ENCODE measurements around the gene UBE2H.
A peak's percentile ranks its signal among the peaks of the same experiment; 100 is the strongest.
"Not testable (repeated sequence)": the region's sequence is repeated elsewhere in the genome, so short reads cannot be mapped to it uniquely, and the experiment has no call there.

The UBE2H gene

GRCh38 chr7:129830949-129831348, 121.8 kb downstream of the UBE2H start:
- Histone ChIP-seq H3K36me3 (replicated peaks) (no peaks in the 10 kb centered on the region), H3K27me3 (ENCODE audit: low read depth) (no peaks in the 10 kb centered on the region), H3K4me1 (peaks cover 24% of the 10 kb centered on the region), H3K9me3 (no peaks in the 10 kb centered on the region), H3K4me3 (no peak overlapping the region)
- in situ Hi-C loops (cut with MboI; ENCODE audit: low sequenced_read_pairs), result no loop called here
- DNase-seq (ENCODE audit: low spot score in 2 of 2), result no peak

- Histone ChIP-seq H3K4me3 (no peak overlapping the region), H3K27me3 (ENCODE audit: low read depth) (no peaks in the 10 kb centered on the region), H3K36me3 (replicated peaks) (no peaks in the 10 kb centered on the region), H3K9me3 (no peaks in the 10 kb centered on the region), H3K4me1 (peaks cover 18% of the 10 kb centered on the region)
- in situ Hi-C loops (cut with MboI; ENCODE audit: low sequenced_read_pairs), result loop anchor here (5.0 to 10.0 kb wide), 3 partner anchors 163 to 465 kb away; no protein-coding TSS in a partner anchor
- DNase-seq (ENCODE audit: low spot score in 2 of 2), result peak; percentile 83 to 88
Observed at GRCh38 chr7:129829737-129830631, 122.8 kb downstream of the UBE2H start.

DNA sequence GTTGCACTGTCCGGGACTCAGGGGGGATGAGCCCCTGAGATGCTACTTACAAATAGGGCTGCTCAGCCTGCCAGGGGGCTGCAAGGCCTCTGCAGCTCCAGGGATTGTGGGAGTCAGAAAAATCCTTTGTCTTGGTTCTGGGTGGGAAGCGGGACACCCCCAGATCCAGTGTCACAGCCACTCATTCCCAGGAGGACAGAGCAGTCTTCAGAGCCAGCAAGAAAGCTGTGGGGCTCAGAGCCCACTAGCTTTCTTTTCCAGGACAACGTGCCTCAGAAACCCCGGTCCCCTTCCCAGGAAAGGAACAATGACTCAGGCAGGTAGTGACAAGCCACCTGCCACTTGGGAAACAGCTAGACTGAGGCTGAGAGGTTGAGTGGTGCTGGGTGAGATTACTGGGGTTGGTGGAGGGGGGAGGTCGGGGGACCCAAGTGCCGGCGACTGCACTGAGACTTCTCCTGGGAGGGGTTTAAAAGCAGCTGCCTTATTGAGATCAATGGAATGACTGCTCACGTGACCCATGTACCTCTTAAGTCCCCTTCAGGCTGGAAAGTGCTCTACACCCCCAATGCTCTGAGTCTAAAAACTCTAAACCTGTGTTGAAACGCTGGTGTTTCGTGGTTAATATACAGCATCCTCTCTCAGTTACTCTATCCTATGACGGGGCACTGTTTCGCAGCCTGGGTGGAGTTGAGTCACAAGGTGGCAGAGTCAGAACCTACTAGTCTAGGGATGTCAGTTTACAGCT, 123.6 kb downstream of the UBE2H start:
- in situ Hi-C loops (cut with MboI; ENCODE audit: low sequenced_read_pairs), result loop anchor here (5.0 to 10.0 kb wide), 3 partner anchors 162 to 464 kb away; no protein-coding TSS in a partner anchor
- peaks cover 22% of the 10 kb centered on the region for H3K4me1 ChIP-seq
- DNase-seq (ENCODE audit: low spot score in 2 of 2), result no peak
- no peaks in the 10 kb centered on the region for H3K27me3 ChIP-seq (ENCODE audit: low read depth)
- no peaks in the 10 kb centered on the region for H3K36me3 ChIP-seq (replicated peaks)
- no peaks in the 10 kb centered on the region for H3K9me3 ChIP-seq
- no peak overlapping the region for H3K4me3 ChIP-seq

- no peaks in the 10 kb centered on the region for H3K9me3 ChIP-seq
- peaks cover 22% of the 10 kb centered on the region for H3K4me1 ChIP-seq
- H3K4me3 ChIP-seq, result no peak overlapping the region
- H3K27me3 ChIP-seq (ENCODE audit: low read depth), result no peaks in the 10 kb centered on the region
- no peaks in the 10 kb centered on the region for H3K36me3 ChIP-seq (replicated peaks)
- DNase-seq (ENCODE audit: low spot score in 2 of 2), result no peak
- in situ Hi-C loops (cut with MboI; ENCODE audit: low sequenced_read_pairs), result loop anchor here (5.0 to 10.0 kb wide), 3 partner anchors 161 to 463 kb away; no protein-coding TSS in a partner anchor
Observed at GRCh38 chr7:129828078-129828762, 124.5 kb downstream of the UBE2H start.

- no peak for DNase-seq (ENCODE audit: low spot score in 2 of 2)
- H3K4me3 ChIP-seq, result no peak overlapping the region
- H3K36me3 ChIP-seq (replicated peaks), result no peaks in the 10 kb centered on the region
- no peaks in the 10 kb centered on the region for H3K9me3 ChIP-seq
- no peaks in the 10 kb centered on the region for H3K27me3 ChIP-seq (ENCODE audit: low read depth)
- in situ Hi-C loops (cut with MboI; ENCODE audit: low sequenced_read_pairs), result loop anchor here (5.0 to 10.0 kb wide), 3 partner anchors 160 to 463 kb away; no protein-coding TSS in a partner anchor
- H3K4me1 ChIP-seq, result peaks cover 22% of the 10 kb centered on the region
Observed at GRCh38 chr7:129827467-129827990, 125.2 kb downstream of the UBE2H start.

GRCh38 chr7:129826895-129827294, 125.9 kb downstream of the UBE2H start:
- H3K4me1 ChIP-seq, result peaks cover 22% of the 10 kb centered on the region
- not testable (repeated sequence) for H3K4me3 ChIP-seq; H3K27me3 ChIP-seq (ENCODE audit: low read depth); H3K36me3 ChIP-seq (replicated peaks); H3K9me3 ChIP-seq; DNase-seq (ENCODE audit: low spot score in 2 of 2)
- in situ Hi-C loops (cut with MboI; ENCODE audit: low sequenced_read_pairs), result loop anchor here (5.0 to 10.0 kb wide), 3 partner anchors 160 to 462 kb away; no protein-coding TSS in a partner anchor

- H3K9me3 ChIP-seq, result no peaks in the 10 kb centered on the region
- in situ Hi-C loops (cut with MboI; ENCODE audit: low sequenced_read_pairs), result loop anchor here (5.0 to 10.0 kb wide), 3 partner anchors 158 to 461 kb away; no protein-coding TSS in a partner anchor
- peak; percentile 73 to 95 for DNase-seq (ENCODE audit: low spot score in 2 of 2)
- no peaks in the 10 kb centered on the region for H3K36me3 ChIP-seq (replicated peaks)
- peaks cover 19% of the 10 kb centered on the region for H3K4me1 ChIP-seq
- H3K27me3 ChIP-seq (ENCODE audit: low read depth), result no peaks in the 10 kb centered on the region
- H3K4me3 ChIP-seq, result peak overlapping the region; percentile 52
Observed at GRCh38 chr7:129825209-129825970, 127.4 kb downstream of the UBE2H start.

DNA sequence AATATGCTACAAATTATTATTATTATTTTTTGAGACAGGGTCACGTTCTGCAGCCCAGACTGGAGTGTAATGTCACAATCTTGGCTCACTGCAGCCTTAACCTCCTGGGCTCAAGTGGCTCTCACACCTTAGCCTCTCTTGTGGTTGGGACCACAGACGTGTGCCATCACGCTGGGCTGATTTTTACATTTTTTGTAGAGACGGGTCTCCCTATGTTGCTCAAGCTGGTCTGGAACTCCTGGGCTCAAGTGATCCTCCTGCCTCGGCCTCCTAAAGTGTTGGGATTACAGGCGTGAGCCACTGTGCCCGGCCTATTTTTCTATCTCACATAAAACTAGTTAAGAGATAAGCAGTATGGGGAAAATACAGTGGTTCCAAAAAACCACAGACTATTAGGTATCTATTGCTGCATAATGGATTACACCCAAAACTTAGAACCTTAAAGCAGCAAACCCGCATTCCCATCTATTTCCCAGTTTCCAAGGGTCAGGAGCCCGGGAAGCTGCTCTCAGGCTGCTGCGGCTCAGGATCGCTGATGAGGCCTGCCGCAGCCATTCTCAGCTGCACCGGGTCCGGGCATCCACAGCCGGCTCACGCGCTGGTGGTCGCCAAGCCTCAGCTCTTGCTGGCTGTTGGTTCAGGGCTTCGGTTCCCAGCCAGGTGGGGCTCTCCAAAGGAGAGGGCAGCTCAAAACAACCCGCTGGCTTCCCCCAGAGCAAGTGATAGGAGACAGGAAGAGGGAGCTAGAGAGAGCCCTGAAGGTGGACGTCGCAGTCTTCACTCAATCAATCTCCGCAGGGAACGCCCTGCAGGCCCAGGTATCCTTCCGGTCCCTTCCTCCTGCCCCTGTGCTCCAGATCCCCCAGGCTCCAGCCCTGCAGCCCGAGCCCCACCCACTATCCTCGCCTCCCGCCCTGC, 128.2 kb downstream of the UBE2H start:
- Histone ChIP-seq H3K9me3 (no peaks in the 10 kb centered on the region), H3K27me3 (ENCODE audit: low read depth) (no peaks in the 10 kb centered on the region), H3K4me3 (peak overlapping the region; percentile 52), H3K36me3 (replicated peaks) (no peaks in the 10 kb centered on the region), H3K4me1 (peaks cover 11% of the 10 kb centered on the region)
- in situ Hi-C loops (cut with MboI; ENCODE audit: low sequenced_read_pairs), result loop anchor here (5.0 to 10.0 kb wide), 3 partner anchors 157 to 460 kb away; no protein-coding TSS in a partner anchor
- DNase-seq (ENCODE audit: low spot score in 2 of 2), result peak; percentile 90 to 92

DNA sequence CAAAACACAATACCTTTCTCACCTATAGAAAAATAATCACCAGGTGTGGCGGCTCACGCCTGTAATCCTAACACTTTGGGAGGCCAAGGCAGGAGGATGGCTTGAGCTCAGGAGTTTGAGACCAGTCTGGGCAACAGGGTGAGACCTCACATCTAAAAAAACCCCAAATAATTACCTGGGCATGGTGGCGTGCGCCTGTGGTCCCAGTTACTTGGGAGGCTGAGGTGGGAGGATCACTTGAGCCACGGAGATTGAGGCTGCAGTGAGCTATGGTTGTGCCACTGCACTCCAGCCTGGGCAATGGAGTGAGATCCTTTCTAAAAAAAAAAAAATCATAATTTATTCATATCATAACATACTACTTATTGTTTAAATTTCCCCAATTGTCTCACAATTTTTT, 129.6 kb downstream of the UBE2H start:
- in situ Hi-C loops (cut with MboI; ENCODE audit: low sequenced_read_pairs), result loop anchor here (10.0 kb wide), 1 partner anchor 458 kb away; no protein-coding TSS in a partner anchor
- H3K27me3 ChIP-seq (ENCODE audit: low read depth); H3K4me3 ChIP-seq; H3K36me3 ChIP-seq (replicated peaks); DNase-seq (ENCODE audit: low spot score in 2 of 2); H3K9me3 ChIP-seq: not testable (repeated sequence)
- H3K4me1 ChIP-seq, result peaks cover 10% of the 10 kb centered on the region

DNA sequence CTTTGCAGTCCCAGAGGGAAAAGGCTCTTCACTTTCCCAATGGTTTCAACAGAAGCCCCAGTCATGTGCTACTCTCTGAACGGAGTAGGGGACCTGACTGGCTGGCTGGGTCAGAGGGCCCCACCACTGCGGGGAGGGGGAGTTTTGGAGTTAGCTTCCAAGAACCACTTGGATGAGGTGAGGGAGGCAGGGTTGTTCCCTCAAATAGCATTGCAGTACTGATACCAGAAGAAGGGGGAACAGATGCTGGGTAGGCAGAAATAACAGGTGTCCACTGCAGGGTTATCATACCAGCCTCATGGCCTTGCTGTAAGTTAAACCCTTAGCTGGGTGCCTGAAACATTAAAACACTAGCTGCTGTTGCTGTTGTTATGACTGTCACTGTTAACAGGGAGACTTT, 131.3 kb downstream of the UBE2H start:
- Histone ChIP-seq H3K9me3 (no peaks in the 10 kb centered on the region), H3K4me3 (no peak overlapping the region), H3K4me1 (peaks cover 10% of the 10 kb centered on the region), H3K27me3 (ENCODE audit: low read depth) (no peaks in the 10 kb centered on the region), H3K36me3 (replicated peaks) (no peaks in the 10 kb centered on the region)
- DNase-seq (ENCODE audit: low spot score in 2 of 2), result no peak
- in situ Hi-C loops (cut with MboI; ENCODE audit: low sequenced_read_pairs), result loop anchor here (10.0 kb wide), 1 partner anchor 457 kb away; no protein-coding TSS in a partner anchor

DNA sequence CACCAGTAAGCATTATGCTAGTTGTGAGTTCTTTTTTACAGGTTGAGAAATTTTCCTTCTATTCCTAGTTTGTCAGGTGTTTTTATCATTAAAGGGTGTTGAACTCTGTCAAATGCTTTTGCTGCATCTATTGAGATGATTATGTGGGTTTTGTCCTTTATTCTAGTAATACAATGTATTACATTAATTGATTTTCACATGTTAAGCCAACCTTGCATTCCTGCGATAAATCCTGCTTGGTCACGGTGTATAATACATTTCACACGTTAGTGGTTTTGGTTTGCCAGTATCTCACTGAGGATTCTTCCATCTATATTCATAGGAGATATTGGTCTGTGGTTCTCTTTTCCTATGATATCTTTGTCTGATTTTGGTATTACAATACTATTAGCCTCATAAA, 136.0 kb downstream of the UBE2H start:
- no peak for DNase-seq (ENCODE audit: low spot score in 2 of 2)
- Histone ChIP-seq H3K9me3 (no peaks in the 10 kb centered on the region), H3K36me3 (replicated peaks) (no peaks in the 10 kb centered on the region), H3K27me3 (ENCODE audit: low read depth) (no peaks in the 10 kb centered on the region), H3K4me1 (no peaks in the 10 kb centered on the region), H3K4me3 (no peak overlapping the region)
- in situ Hi-C loops (cut with MboI; ENCODE audit: low sequenced_read_pairs), result no loop called here

DNA sequence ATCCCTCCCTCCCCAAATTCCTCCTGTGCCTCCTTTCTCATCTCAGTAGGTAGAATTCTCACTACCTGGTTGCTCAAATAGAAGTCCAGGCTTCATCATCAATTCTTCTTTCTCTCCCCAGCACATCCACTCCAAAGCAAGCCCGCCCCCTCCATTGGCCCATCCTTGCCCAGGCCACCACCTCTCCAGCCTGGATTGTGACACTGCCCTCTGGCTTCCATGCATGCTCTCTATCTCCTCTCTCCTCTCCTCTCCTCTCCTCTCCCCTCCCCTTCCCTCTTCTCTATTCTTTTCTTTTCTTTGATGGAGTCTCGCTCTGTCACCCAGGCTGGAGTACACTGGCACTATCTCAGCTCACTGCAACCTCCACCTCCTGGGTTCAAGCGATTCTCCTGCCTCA, 144.9 kb downstream of the UBE2H start:
- Histone ChIP-seq H3K27me3 (ENCODE audit: low read depth) (no peaks in the 10 kb centered on the region), H3K36me3 (replicated peaks) (no peaks in the 10 kb centered on the region), H3K9me3 (no peaks in the 10 kb centered on the region), H3K4me1 (no peaks in the 10 kb centered on the region), H3K4me3 (no peak overlapping the region)
- DNase-seq (ENCODE audit: low spot score in 2 of 2), result no peak
- in situ Hi-C loops (cut with MboI; ENCODE audit: low sequenced_read_pairs), result no loop called here
